NOMO-1 treated with dmso at 0.1 percent for 144 hours (cell line): ENCODE results near the gene TNS2.
"Not testable (repeated sequence)": the region's sequence is repeated elsewhere in the genome, so short reads cannot be mapped to it uniquely, and the experiment has no call there.

Experiments
- DNase-seq: peaks from one replicate; lab custom pipeline; 2025; ENCODE audit not compliant: unreplicated experiment; lab: John Stamatoyannopoulos, UW

Gene TNS2, protein sequence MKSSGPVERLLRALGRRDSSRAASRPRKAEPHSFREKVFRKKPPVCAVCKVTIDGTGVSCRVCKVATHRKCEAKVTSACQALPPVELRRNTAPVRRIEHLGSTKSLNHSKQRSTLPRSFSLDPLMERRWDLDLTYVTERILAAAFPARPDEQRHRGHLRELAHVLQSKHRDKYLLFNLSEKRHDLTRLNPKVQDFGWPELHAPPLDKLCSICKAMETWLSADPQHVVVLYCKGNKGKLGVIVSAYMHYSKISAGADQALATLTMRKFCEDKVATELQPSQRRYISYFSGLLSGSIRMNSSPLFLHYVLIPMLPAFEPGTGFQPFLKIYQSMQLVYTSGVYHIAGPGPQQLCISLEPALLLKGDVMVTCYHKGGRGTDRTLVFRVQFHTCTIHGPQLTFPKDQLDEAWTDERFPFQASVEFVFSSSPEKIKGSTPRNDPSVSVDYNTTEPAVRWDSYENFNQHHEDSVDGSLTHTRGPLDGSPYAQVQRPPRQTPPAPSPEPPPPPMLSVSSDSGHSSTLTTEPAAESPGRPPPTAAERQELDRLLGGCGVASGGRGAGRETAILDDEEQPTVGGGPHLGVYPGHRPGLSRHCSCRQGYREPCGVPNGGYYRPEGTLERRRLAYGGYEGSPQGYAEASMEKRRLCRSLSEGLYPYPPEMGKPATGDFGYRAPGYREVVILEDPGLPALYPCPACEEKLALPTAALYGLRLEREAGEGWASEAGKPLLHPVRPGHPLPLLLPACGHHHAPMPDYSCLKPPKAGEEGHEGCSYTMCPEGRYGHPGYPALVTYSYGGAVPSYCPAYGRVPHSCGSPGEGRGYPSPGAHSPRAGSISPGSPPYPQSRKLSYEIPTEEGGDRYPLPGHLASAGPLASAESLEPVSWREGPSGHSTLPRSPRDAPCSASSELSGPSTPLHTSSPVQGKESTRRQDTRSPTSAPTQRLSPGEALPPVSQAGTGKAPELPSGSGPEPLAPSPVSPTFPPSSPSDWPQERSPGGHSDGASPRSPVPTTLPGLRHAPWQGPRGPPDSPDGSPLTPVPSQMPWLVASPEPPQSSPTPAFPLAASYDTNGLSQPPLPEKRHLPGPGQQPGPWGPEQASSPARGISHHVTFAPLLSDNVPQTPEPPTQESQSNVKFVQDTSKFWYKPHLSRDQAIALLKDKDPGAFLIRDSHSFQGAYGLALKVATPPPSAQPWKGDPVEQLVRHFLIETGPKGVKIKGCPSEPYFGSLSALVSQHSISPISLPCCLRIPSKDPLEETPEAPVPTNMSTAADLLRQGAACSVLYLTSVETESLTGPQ (N-terminal part only)

DNA sequence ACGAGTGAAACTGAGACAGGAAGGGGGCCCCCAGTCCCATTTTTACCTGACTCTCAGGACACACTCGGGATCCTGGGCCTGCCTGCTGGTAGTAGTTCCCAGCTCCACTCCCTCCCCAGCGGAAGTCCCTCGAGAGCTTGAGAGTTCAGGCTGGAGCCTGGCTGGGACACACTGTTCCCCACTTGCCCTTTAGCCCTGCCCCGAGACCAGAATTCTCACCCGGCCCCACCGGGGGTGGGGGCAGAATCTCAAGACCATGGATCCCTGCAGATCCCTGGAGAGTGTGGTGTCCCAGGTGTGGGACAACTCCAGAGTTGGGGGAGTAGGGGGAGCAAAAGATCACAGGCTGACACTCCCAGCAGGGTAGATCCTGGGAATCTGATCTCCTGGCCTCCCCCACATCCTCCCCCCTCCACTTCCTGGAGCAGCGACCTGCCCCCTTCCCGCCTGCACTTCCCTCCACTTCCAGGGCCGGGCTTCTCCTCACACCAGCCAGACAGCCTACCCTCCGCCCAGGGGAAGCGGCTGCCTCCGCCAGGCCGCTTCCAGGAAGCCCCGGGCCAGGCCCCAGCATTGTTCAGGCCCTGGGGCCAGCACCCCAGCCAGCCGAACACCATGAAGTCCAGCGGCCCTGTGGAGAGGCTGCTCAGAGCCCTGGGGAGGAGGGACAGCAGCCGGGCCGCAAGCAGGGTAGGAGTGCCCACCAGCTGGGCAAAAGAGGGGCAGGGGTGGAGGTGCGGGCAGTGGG is at the start of gene TNS2:
Gene TNS2 (plus strand): TSS at position 495 of the 748 bp plus-strand sequence. CDS start 121 bp downstream, at position 616.
- no peak for DNase-seq

DNA sequence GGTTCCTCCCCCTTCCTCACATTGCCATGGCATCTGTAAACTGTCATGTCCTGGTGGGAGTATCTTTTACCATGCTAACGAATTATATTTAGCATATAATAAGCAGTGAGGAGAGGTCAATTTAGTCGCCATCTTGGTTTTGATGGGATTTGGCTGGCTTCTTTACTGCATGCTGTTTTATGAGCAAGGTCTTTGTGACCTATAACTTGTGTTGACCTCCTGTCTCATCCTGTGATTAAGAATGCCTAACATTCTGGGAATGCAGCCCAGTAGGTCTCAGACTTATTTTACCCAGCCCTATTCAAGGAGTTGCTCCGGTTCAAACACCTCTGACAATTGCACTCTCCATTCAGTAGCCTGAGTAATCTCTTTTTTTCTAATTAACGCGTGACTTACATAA is 45.7 kb upstream of the TNS2 start:
- DNase-seq = no peak

DNA sequence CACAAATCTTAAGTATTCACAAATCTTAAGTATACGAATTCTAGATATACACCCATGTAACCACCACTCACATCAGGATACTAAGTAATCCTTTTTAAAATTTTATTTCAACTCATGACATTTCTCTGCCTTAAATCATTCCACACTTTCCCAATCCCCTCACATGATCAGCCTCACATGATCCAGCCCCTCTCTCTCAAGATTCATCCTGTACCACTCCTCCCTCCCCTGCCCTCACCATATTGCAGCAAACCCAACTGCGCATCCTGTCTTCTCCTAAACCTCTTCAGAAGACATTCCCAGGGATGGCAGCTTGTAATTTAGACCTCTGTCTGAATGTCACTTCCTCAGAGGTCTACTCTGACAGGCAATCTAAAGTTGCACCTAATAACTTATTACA is 45.3 kb upstream of the TNS2 start:
- no peak for DNase-seq

DNA sequence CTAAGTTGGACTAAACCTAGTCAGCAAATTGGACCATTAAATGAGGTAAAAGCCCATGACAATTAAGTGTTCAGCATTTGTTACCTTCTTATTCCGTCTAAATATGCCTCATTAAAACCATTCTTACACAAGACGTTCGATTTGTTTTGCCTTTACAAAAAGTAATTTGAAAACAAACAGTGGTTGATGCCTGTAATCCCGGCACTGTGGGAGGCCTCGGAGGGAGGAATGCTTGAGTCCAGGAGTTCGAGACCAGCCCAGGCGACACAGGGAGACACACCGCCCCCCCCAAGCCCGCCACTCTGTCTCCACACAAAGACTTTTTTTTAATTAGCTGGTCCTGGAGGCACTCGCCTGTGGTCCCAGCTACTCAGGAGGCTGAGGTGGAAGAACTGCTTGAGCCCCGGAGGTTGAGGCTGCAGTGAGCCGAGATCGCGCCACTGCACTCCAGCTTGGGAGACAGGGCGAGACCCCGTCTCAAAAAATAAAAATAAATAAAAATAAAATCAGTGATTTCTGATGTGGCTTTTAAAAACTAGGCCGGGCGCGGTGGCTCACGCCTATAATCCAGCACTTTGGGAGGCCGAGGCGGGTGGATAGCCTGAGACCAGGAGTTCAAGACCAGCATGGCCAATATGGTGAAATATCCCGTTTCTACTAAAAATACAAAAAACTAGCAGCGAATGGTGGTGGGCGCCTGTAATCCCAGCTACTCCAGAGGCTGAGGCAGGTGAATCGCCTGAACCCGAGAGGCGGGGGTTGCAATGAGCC is 44.5 kb upstream of the TNS2 start:
- no peak for DNase-seq

DNA sequence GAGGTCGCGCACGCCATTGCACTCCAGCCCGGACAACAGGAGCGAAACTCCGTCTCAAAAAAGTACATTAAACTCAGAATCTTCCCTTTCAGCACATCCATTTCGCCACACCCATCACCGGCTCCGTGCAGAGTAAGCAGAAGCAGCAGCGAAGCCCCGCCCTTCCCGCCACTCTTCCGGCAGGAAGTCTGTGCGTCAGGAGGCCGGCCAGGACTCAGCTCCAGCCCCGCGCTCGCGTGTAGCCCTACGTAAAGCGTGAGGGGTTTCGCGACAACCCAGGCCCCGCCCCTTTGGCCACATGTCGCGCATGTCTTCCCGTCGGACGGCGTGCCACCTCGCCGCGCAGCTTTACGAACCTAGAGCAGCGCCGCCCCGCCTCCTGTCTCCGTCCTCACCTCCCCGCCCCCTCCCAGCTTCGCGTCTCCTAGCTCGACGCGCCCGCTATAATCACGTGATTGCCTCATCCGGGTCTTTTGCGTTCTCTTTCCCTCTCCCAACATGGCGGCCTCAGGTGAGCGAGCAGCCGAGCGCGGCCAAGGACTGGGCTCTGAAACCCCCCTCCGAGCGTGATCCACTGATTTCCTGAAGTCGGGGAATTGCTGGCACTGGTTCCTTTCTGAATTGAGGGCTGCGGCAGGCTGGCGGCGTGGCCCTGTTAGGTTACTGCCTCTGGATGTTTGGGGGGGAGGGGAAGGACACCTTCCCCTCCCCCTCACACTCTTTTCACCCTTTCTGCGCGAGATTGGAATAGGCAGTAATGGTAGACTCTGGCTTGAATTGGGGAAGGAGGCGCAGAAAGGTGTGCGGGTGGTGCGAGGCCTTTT is 43.7 kb upstream of the TNS2 start, which contains the start of gene EIF4B:
Gene EIF4B (plus strand): TSS at position 471 of the 824 bp plus-strand sequence. CDS start 28 bp downstream, at position 499.
- DNase-seq = peak; percentile 99

DNA sequence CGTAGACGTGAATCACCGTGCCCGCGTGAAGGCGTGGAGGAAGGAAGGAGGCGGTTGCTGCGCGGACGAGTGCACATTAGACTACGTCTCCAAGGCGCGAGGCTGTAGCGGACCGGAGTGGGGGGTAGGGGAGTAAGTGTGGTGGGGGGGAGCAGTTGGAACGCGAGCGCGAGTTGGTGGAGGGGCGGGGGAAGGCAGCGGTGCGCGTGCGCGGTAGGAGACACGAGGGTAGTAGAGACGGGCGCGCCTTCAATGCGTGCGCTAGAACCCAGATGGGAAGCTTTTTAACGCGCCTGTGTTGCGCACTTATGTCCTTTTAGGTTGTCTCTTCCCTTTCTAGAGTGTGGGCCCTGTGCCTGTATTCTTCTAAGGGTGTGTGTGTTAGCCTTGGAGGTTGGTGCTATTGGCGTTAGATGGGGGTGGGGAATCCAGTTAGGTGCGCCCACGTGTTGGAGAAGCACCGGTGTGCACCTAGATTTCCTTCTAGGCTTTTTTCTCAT is 43.0 kb upstream of the TNS2 start:
- DNase-seq = peak; percentile 58

DNA sequence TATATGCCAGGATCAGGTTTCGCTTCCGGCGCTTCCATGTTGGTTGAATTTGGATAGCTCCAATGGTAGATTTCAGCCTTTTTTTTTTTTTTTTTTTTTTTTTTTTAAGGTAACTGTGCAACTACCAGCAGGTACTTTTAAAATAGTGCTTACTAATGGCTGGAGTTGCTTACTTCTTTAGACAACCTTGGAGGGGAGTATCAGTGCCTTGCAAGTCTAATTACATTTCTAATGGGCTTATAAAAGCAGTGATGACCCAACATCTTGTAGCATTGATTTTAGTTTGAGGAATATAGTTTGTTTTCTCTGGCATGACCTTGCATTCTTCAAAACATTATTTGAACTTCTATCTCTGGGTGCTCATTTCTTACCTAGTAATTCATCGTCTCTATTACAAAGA is 42.5 kb upstream of the TNS2 start:
- DNase-seq = no peak

DNA sequence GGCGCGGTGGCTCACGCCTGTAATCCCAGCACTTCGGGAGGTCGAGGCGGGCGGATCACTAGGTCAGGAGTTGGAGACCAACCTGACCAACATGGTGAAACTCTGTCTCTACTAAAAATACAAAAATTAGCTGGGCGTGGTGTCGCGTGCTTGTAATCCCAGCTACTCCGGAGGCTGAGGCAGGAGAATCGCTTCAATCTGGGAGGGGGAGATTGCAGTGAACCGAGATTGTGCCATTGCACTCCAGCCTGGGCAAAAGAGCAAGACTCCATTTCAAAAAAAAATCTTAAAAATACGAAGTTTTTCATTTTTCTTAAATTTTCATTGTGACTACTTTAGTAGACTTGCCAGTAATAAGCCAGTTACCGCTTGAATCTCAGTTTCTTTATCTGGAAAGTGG is 41.1 kb upstream of the TNS2 start:
- DNase-seq = not testable (repeated sequence)

DNA sequence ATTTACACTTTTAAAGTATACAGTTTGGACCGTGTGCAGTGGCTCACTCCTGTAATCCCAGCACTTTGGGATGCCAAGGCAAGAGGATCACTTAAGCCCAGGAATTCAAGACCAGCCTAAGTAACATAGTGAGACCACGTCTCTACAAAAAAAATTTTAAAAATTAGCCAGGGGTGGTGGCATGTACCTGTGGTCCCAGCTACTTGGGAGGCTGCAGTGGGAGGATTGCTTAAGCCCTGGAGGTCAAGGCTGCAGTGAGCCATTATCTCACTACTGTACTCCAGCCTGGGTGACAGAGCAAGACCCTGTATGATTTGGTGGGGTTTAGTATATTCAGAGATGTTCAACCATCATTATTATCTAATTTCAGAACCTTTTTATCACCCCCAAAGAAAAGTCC is 38.9 kb upstream of the TNS2 start:
- no peak for DNase-seq

DNA sequence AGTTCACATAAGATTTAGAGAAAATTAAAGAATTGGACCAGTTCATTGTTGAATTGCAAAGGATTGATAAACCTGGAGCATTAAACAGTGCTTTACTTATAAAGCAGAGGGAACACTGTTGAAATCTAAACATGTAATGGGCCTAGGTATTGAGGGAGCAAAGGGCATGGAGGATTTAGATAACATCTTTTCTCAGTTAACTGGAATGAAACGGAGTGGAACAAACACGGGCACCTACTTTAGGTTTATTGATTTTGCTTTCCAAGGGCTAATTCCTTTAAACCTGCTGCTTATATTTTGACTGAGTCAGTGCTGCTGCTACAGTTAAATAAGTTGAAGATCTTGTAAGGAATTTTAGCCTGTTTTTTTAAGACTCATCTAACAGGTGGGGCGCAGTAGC is 38.0 kb upstream of the TNS2 start:
- no peak for DNase-seq

DNA sequence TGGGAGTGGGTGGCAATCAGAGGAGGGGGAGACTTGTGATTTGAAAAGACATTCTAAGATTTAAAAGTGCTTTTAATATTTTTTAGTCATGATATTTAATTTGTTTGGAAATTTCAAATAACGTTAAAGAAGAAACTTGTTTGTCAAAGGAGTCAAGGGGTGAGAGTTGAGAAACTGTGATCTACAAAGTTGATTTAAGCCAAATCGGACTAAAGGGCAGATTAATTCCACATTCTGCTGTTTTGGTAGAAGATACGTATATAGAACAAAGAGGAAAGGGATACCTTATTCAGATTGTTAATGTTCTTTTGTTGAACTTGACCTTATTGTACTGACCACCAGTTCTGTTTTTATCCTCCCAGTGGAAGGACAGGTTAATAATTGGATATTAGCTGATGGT is 36.9 kb upstream of the TNS2 start:
- DNase-seq = no peak

DNA sequence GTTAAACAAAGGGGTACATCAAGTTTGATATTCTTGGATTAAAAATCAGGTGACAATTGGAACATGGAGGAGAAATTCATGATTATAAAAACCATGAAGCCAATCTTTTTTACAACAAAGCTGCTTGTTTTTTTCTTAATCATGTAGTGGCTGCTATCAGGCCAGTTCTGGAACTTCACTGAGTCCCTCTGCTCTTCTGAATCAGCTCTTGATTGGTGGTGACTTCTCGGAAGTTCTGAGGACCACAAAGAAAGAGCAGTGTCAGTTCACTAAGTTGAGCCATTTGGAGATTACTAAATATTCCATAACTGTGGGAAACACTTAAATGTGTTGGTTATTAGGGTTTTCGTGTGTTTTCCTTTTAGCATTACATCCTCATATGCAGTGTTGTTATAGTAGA is 35.2 kb upstream of the TNS2 start:
- DNase-seq = no peak

DNA sequence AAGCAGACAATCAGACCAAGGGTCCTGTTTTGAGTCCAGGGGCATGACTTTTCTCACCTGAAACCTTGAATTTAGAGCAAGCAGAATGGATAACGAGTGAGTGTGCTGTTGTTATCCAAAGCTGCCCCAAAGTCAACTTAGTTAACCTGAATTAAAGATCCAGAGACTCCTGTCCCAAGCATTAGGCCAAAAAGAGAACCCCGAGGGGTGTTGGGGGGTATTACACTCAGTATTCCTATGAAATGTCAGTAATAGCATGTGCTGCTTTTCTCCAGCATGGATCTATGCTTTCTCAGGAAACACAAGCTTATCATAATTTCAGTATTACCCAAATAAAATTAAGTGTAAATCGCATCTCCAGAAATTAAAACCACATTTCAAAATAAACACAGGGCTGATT is 24.6 kb upstream of the TNS2 start:
- no peak for DNase-seq

DNA sequence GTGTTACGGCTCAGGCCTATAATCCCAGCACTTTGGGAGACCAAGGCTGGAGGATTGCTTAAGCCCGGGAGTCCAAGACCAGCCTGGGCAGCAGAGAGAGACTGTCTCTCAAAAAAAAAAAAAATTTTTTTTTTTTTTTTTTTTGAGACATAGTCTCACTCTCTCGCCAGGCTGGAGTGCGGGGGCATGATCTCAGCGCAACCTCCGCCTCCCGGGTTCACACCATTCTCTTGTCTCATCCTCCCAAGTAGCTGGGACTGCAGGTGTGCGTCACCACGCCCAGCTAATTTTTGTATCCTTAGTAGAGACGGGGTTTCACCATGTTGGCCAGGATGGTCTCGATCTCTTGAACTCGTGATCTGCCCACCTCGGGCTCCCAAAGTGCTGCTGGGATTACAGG is 22.9 kb upstream of the TNS2 start:
- DNase-seq = not testable (repeated sequence)

DNA sequence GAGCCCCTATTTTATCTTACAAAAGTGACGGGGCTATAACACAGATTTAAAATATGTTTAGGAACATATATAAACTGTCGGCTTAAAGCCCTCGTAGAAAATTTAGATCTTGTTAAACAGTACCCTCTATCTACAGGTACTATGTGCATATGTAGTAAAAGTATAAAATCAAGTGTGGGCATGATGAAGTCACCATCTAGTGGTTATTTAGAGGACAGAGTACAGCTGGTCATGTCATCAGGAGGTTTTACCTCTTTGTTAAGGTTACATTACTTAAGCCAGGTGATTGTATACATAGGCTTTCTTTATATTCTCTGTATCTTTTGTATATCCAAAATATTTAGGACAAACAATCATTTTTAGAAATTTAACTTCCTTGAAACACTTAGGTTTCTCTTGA is 18.2 kb upstream of the TNS2 start:
- DNase-seq = no peak

DNA sequence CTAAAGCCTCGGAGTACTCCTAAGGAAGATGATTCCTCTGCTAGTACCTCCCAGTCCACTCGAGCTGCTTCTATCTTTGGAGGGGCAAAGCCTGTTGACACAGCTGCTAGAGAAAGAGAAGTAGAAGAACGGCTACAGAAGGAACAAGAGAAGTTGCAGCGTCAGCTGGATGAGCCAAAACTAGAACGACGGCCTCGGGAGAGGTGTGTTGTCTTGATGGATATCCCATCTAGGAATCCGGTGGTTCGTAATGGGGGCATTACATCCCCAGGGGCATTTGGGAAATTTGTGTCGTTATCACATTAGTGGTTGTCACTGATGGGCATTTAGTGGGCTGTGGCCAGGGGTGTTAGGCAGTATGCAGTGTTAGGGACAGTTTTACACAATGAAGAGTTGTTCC is 16.0 kb upstream of the TNS2 start:
- DNase-seq = not testable (repeated sequence)

DNA sequence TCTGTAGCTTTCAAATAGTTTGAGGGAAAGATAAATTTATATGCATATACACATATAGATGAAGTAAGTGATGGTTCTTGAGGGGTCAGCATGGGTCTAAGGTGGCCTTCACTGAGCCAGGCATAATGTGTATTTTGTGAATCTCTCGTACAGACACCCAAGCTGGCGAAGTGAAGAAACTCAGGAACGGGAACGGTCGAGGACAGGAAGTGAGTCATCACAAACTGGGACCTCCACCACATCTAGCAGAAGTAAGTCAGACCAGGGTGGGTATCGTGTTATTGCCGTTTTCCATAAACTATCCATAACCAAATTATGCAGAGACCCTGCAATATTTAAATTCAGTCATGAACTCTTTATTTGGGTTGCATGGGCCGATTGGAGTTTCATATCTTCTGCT is 15.4 kb upstream of the TNS2 start:
- no peak for DNase-seq

DNA sequence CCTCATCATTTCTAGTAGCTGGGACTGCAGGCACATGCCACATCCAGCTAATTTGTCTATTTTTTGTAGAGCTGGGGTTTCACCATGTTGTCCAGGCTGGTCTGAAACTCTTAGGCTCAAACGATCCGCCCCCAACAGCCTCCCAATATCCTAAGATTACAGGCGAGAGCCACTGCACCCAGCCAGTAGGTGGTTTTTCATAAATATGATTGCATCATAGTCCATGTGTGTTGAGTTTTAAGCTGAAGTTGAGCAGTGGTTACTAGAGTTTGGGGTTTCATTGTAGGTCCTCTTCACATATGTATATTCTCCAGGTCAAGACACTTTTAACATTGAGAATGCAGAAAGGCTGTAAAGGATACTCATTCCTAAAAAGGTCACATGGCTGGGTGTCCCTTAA is 13.1 kb upstream of the TNS2 start:
- DNase-seq = no peak

DNA sequence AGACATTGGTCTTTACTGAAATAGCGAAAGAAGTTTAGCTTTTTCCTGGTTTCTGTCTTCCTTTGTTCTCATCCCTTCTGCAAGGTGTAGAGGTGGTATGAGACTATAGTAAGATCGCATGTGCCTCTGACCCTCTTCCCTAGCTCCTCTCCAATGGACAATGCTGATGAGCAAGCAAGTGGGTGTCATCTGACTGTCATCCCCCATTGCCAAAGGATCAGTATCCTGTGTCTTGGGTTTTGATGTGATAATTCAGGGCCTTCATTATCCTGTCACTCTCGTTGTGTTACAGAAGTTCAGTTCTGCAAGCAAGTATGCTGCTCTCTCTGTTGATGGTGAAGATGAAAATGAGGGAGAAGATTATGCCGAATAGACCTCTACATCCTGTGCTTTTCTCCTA is 10.0 kb upstream of the TNS2 start:
- DNase-seq = no peak
